GM10266 (cell line): Measurements from ENCODE around the gene TMEM167A.

ENCODE experiments used
- DNase-seq: peaks from one replicate; pipeline ENCODE4 v3.0.0; 2012; ENCODE audit errors: extremely low spot score
- TF ChIP-seq, protein P1 (sequence below): IDR thresholded peaks from 2 replicates; pipeline ENCODE4 v1.5.1; 2012; ENCODE audit warnings: mild to moderate bottlenecking, low read depth; ENCODE audit not compliant: control insufficient read depth, insufficient read depth; ENCODE audit errors: missing control alignments

The TMEM167A gene

GRCh38 chr5:83006683-83007283 lies 70.4 kb downstream of the TMEM167A start:
- TF ChIP-seq, protein P1, sequence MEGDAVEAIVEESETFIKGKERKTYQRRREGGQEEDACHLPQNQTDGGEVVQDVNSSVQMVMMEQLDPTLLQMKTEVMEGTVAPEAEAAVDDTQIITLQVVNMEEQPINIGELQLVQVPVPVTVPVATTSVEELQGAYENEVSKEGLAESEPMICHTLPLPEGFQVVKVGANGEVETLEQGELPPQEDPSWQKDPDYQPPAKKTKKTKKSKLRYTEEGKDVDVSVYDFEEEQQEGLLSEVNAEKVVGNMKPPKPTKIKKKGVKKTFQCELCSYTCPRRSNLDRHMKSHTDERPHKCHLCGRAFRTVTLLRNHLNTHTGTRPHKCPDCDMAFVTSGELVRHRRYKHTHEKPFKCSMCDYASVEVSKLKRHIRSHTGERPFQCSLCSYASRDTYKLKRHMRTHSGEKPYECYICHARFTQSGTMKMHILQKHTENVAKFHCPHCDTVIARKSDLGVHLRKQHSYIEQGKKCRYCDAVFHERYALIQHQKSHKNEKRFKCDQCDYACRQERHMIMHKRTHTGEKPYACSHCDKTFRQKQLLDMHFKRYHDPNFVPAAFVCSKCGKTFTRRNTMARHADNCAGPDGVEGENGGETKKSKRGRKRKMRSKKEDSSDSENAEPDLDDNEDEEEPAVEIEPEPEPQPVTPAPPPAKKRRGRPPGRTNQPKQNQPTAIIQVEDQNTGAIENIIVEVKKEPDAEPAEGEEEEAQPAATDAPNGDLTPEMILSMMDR: no peak
- no peak for DNase-seq

GRCh38 chr5:83003791-83004190 lies 73.4 kb downstream of the TMEM167A start:
- no peak for DNase-seq
- TF ChIP-seq, protein P1: no peak
